IMR-90 (cell line): Measurements from ENCODE around the gene CSNK2A3. TPM values are rescaled to one million over a fixed set of nuclear protein-coding genes. Genes with fewer than 3 reads are reported as not detected.

Experiments used
- ATAC-seq: fragments of 200-7000 bp; cut with Tn5 transposase; 2 replicates; pipeline ENCODE4 v1.9.1; 2020; ENCODE audit warnings: low read depth, mild to moderate bottlenecking, moderate library complexity
- BruUV-seq: library from RNA; stranded (reverse); fragments of 400-500 nt; replicated peaks from 2 replicates; lab custom pipeline; 2021; lab: Mats Ljungman, UMichigan
- CTCF ChIA-PET: fragments of 300-600 bp; formaldehyde crosslinking; extraction: SDS; loops from one replicate; lab custom pipeline; 2021; ENCODE audit warnings: antibody characterized with exemption; lab: Yijun Ruan, JAX
- POLR2A ChIA-PET: fragments of 300-600 bp; sonication (Branson Sonifier 250); formaldehyde crosslinking; loops from one replicate; lab custom pipeline; 2022; ENCODE audit warnings: antibody characterized with exemption; ENCODE audit not compliant: unreplicated experiment; lab: Charles Lee
- DNase-seq: peaks from one replicate; pipeline ENCODE4 v3.0.0; 2013
- H2AFZ ChIP-seq: replicated peaks from 2 replicates; pipeline ENCODE3; 2013; ENCODE audit warnings: low read length, mild to moderate bottlenecking; ENCODE audit not compliant: poor library complexity
- H2AK5ac ChIP-seq: 2 replicates; pipeline ENCODE4 v1.6.1; 2013; ENCODE audit warnings: low read depth, low read length, inconsistent platforms
- H2AK9ac ChIP-seq: replicated peaks from 2 replicates; pipeline ENCODE3; 2013; ENCODE audit warnings: mild to moderate bottlenecking, low read depth, low read length, moderate library complexity; ENCODE audit not compliant: poor library complexity
- H2BK120ac ChIP-seq: 2 replicates; pipeline ENCODE4 v1.6.1; 2013; ENCODE audit warnings: low read depth, low read length, inconsistent platforms
- H2BK15ac ChIP-seq: 3 replicates; pipeline ENCODE4 v1.6.1; 2013; ENCODE audit warnings: low read depth, low read length, inconsistent platforms
- H2BK20ac ChIP-seq: 2 replicates; pipeline ENCODE4 v1.6.1; 2013; ENCODE audit warnings: low read depth, mild to moderate bottlenecking, inconsistent platforms, low read length, moderate library complexity
- H2BK5ac ChIP-seq: 2 replicates; pipeline ENCODE4 v1.6.1; 2013; ENCODE audit warnings: mild to moderate bottlenecking, low read depth, low read length, inconsistent platforms; ENCODE audit not compliant: poor library complexity, severe bottlenecking
- H3K14ac ChIP-seq: replicated peaks from 2 replicates; pipeline ENCODE4 v1.6.1; 2013; ENCODE audit warnings: low read depth, low read length, inconsistent platforms
- H3K18ac ChIP-seq: 2 replicates; pipeline ENCODE4 v1.6.1; 2013; ENCODE audit warnings: low read depth, low read length, control low read depth
- H3K23ac ChIP-seq: 2 replicates; pipeline ENCODE4 v1.6.1; 2013; ENCODE audit warnings: low read depth, low read length, inconsistent platforms
- H3K27ac ChIP-seq: 2 replicates; pipeline ENCODE4 v1.5.1; 2013; ENCODE audit warnings: mild to moderate bottlenecking, control low read depth, low read length; ENCODE audit not compliant: insufficient read depth
- H3K27me3 ChIP-seq: 2 replicates; pipeline ENCODE4 v1.6.1; 2013; ENCODE audit warnings: low read length; ENCODE audit not compliant: control insufficient read depth, insufficient read depth
- H3K36me3 ChIP-seq: 2 replicates; pipeline ENCODE4 v1.6.1; 2013; ENCODE audit warnings: low read length, mixed read lengths; ENCODE audit not compliant: control insufficient read depth, insufficient read depth
- H3K4ac ChIP-seq: 2 replicates; pipeline ENCODE4 v1.6.1; 2013; ENCODE audit warnings: low read depth, low read length, inconsistent platforms
- H3K4me1 ChIP-seq: 2 replicates; pipeline ENCODE4 v1.6.1; 2013; ENCODE audit warnings: low read length, mixed read lengths; ENCODE audit not compliant: control insufficient read depth, insufficient read depth
- H3K4me2 ChIP-seq: 2 replicates; pipeline ENCODE4 v1.6.1; 2013; ENCODE audit warnings: low read depth, mild to moderate bottlenecking, control low read depth, low read length, moderate library complexity
- H3K4me3 ChIP-seq: 2 replicates; pipeline ENCODE4 v1.5.1; 2013; ENCODE audit warnings: low read depth, mild to moderate bottlenecking, control low read depth, low read length, moderate library complexity; ENCODE audit not compliant: insufficient read depth
- H3K56ac ChIP-seq: 2 replicates; pipeline ENCODE4 v1.6.1; 2013; ENCODE audit warnings: low read length, inconsistent platforms; ENCODE audit not compliant: insufficient read depth; ENCODE audit errors: extremely low read depth
- H3K79me1 ChIP-seq, 2 experiments: 2 replicates each; pipeline ENCODE4 v1.6.1; 2013; ENCODE audit warnings: low read length in 2 of 2, inconsistent platforms in 1 of 2, low read depth in 1 of 2
- H3K9ac ChIP-seq: 2 replicates; pipeline ENCODE4 v1.6.1; 2013; ENCODE audit warnings: low read depth, low read length, control low read depth
- H3K9me1 ChIP-seq: 2 replicates; pipeline ENCODE4 v1.6.1; 2013; ENCODE audit warnings: low read length, inconsistent platforms; ENCODE audit not compliant: insufficient read depth
- H3K9me3 ChIP-seq: 2 replicates; pipeline ENCODE4 v1.6.1; 2013; ENCODE audit warnings: low read length; ENCODE audit not compliant: control insufficient read depth, insufficient read depth
- H4K20me1 ChIP-seq: 2 replicates; pipeline ENCODE4 v1.6.1; 2013; ENCODE audit warnings: low read length, inconsistent platforms; ENCODE audit not compliant: insufficient read depth
- H4K5ac ChIP-seq: 2 replicates; pipeline ENCODE4 v1.6.1; 2013; ENCODE audit warnings: mild to moderate bottlenecking, low read depth, low read length, control low read depth
- H4K8ac ChIP-seq, 2 experiments: 2 replicates each; pipeline ENCODE4 v1.6.1; 2013; ENCODE audit warnings: low read depth in 2 of 2, low read length in 2 of 2, control low read depth in 1 of 2, inconsistent platforms in 1 of 2
- H4K91ac ChIP-seq: 2 replicates; pipeline ENCODE4 v1.6.1; 2013; ENCODE audit warnings: low read depth, low read length, inconsistent platforms; ENCODE audit not compliant: insufficient read depth
- BHLHE40 ChIP-seq: fragments of 150-350 bp; IDR thresholded peaks from 2 replicates; pipeline ENCODE4 v1.6.1; 2016; ENCODE audit warnings: mild to moderate bottlenecking, low read depth, low read length
- CTCF ChIP-seq: conservative IDR thresholded peaks from 2 replicates; pipeline ENCODE4 v1.5.1; 2012; ENCODE audit warnings: mild to moderate bottlenecking, low read depth, low read length, improper control_type of control experiment
- ELK1 ChIP-seq: fragments of 150-350 bp; IDR thresholded peaks from 2 replicates; pipeline ENCODE4 v1.6.1; 2016; ENCODE audit warnings: low read depth, mild to moderate bottlenecking, low read length, moderate library complexity, borderline replicate concordance
- MAFK ChIP-seq: IDR thresholded peaks from 2 replicates; pipeline ENCODE4 v1.6.1; 2012; ENCODE audit warnings: low read depth, low read length, improper control_type of control experiment
- MAZ ChIP-seq: IDR thresholded peaks from 2 replicates; pipeline ENCODE4 v1.6.1; 2012; ENCODE audit warnings: low read depth, mild to moderate bottlenecking, low read length, improper control_type of control experiment, moderate library complexity, borderline replicate concordance
- MXI1 ChIP-seq: IDR thresholded peaks from 2 replicates; pipeline ENCODE4 v1.6.1; 2012; ENCODE audit warnings: low read depth, mild to moderate bottlenecking, low read length, moderate library complexity, borderline replicate concordance
- NFE2L2 ChIP-seq: fragments of 150-350 bp; IDR thresholded peaks from 2 replicates; pipeline ENCODE4 v1.6.1; 2016; ENCODE audit warnings: low read depth, mild to moderate bottlenecking, low read length
- POLR2A ChIP-seq: IDR thresholded peaks from 2 replicates; pipeline ENCODE4 v1.6.1; 2012; ENCODE audit warnings: mild to moderate bottlenecking, low read depth, low read length
- RAD21 ChIP-seq: IDR thresholded peaks from 2 replicates; pipeline ENCODE4 v1.6.1; 2012; ENCODE audit warnings: low read length, improper control_type of control experiment
- RCOR1 ChIP-seq: IDR thresholded peaks from 2 replicates; pipeline ENCODE4 v1.6.1; 2012; ENCODE audit warnings: mild to moderate bottlenecking, low read length, improper control_type of control experiment; ENCODE audit not compliant: insufficient replicate concordance
- SMC3 ChIP-seq: fragments of 150-350 bp; IDR thresholded peaks from 2 replicates; pipeline ENCODE4 v1.6.1; 2016; ENCODE audit warnings: low read depth, mild to moderate bottlenecking, antibody characterized with exemption, low read length, moderate library complexity
- WGBS, 2 experiments: methylation state at CpG; one replicate each; pipeline versions ENCODE4 v1.1.5 to v1.1.7; 2013; ENCODE audit warnings: missing lambda C conversion rate in 2 of 2; ENCODE audit not compliant: insufficient read length in 1 of 2; ENCODE audit errors: extremely low coverage in 2 of 2; 5-methylcytosine and 5-hydroxymethylcytosine counted together
- dilution Hi-C: fragments of 300-500 bp; cut with HindIII; formaldehyde crosslinking; loops from one replicate; pipeline ENCODE4 v1.14.3; 2018; ENCODE audit warnings: low sequenced_read_pairs; ENCODE audit not compliant: unreplicated experiment
- in situ Hi-C: fragments of 300-500 bp; cut with MboI; formaldehyde crosslinking; loops from 3 replicates; pipeline ENCODE4 v1.14.3; 2019; ENCODE audit warnings: low sequenced_read_pairs, inconsistent platforms, mixed read lengths
- intact Hi-C: fragments of 100-400 bp; cut with micrococcal nuclease; formaldehyde crosslinking; loops from 2 replicates; pipeline ENCODE4 v1.10.0; 2022
- polyA plus RNA-seq, 3 experiments: library from polyadenylated mRNA; depleted of rRNA; stranded (reverse); fragments of >200 nt; gene quantifications; 2 replicates each; pipeline ENCODE4 v1.2.3, GENCODE V29; 2012; ENCODE audit warnings: low replicate concordance in 1 of 3
- total RNA-seq: library from RNA; depleted of rRNA; stranded (reverse); fragments of >200 nt; gene quantifications from 2 replicates; pipeline ENCODE4 v1.2.3, GENCODE V29; 2012
- TF ChIP-seq, protein P1 (sequence below): fragments of 150-350 bp; IDR thresholded peaks from 2 replicates; pipeline ENCODE4 v1.6.1; 2017; ENCODE audit warnings: mild to moderate bottlenecking, antibody characterized with exemption, low read length, low read depth

The CSNK2A3 gene
- total and polyA plus RNA-seq, 2 of the 4 experiments (the other 2 are of a cell fraction) = 1.2 to 3.2 TPM

DNA sequence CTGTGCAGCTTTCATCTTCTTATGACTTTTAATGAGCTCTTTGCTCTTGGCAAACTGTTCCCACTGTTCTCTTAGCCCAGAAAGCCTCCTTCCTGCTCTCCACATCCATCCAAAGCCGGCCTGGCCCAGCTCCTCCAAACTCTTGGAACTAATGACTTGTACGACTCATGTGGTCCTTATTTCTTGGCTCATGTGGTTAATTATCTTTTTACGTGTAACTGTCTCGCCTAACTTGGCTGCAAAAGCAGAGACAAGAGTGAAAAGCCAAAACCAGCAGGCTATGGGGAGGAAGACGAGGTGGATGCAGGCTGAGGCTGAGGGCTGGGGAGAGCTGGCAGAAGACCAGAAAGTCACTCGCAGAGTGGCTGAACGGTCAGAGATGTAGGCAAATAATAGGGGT lies 5.5 kb downstream of the CSNK2A3 start:
- H3K4ac ChIP-seq = no peak overlapping the region
- no CpG with 5 or more reads among the region's 7 CpGs for WGBS, 2 experiments
- no peak for TF ChIP-seq CTCF
- no peak for TF ChIP-seq BHLHE40
- TF ChIP-seq MAFK = no peak
- TF ChIP-seq RCOR1 = no peak
- no peak for TF ChIP-seq ELK1
- TF ChIP-seq MAZ = no peak
- no peak for TF ChIP-seq NFE2L2
- TF ChIP-seq, protein P1, sequence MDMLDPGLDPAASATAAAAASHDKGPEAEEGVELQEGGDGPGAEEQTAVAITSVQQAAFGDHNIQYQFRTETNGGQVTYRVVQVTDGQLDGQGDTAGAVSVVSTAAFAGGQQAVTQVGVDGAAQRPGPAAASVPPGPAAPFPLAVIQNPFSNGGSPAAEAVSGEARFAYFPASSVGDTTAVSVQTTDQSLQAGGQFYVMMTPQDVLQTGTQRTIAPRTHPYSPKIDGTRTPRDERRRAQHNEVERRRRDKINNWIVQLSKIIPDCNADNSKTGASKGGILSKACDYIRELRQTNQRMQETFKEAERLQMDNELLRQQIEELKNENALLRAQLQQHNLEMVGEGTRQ = no peak
- no peak for TF ChIP-seq POLR2A
- no peak for TF ChIP-seq MXI1
- no peak for TF ChIP-seq RAD21
- TF ChIP-seq SMC3 = no peak
- H3K27me3 ChIP-seq = peaks cover 41% of the 10 kb centered on the region
- H3K14ac ChIP-seq = no peak overlapping the region
- peaks cover 7% of the 10 kb centered on the region; the same call in 1 of the 2 replicates for H3K9me1 ChIP-seq
- no peak overlapping the region for H2BK5ac ChIP-seq
- no peak for DNase-seq
- no peaks in the 10 kb centered on the region; the same call in 1 of the 2 replicates for H3K9me3 ChIP-seq
- H2BK20ac ChIP-seq = no peak overlapping the region
- H3K23ac ChIP-seq = no peak overlapping the region
- no peak overlapping the region for H2AFZ ChIP-seq
- no peak overlapping the region for H2BK120ac ChIP-seq
- H3K4me2 ChIP-seq = no peak overlapping the region
- H3K27ac ChIP-seq = no peak overlapping the region
- no peak overlapping the region for H3K4me3 ChIP-seq
- 0 out of 2 replicates have a peak, but pooled peaks cover 4% of the 10 kb centered on the region for H4K20me1 ChIP-seq
- H3K4me1 ChIP-seq = peaks cover 14% of the 10 kb centered on the region
- no peaks in the 10 kb centered on the region for H3K79me1 ChIP-seq
- no peak overlapping the region for H2AK9ac ChIP-seq
- BruUV-seq = no TSS peak
- H3K56ac ChIP-seq = no peak overlapping the region
- H2BK15ac ChIP-seq = no peak overlapping the region
- no peak overlapping the region for H3K18ac ChIP-seq
- H2AK5ac ChIP-seq = no peak overlapping the region
- in situ Hi-C loops = no loop called here
- H4K91ac ChIP-seq = no peak overlapping the region
- ChIA-PET CTCF (interaction anchor here (0.5 kb wide), 1 partner anchor 266 kb away, joined by 6 read pairs; no protein-coding TSS in a partner anchor), POLR2A (no interaction called here)
- H3K9ac ChIP-seq = no peak overlapping the region
- no peak overlapping the region for H4K8ac ChIP-seq
- dilution Hi-C loops = no loop called here
- intact Hi-C loops = no loop called here
- no peak for ATAC-seq
- H3K36me3 ChIP-seq = no peaks in the 10 kb centered on the region
- H4K5ac ChIP-seq = no peak overlapping the region
